22Rv1 (cell line): ENCODE measurements around the gene RASSF5.

Source experiments
- H3K27ac ChIP-seq: fragments of 450-650 bp; 2 replicates; pipeline ENCODE4 v1.5.1; 2017
- CTCF ChIP-seq: fragments of 450-650 bp; IDR thresholded peaks from 2 replicates; pipeline ENCODE4 v1.5.1; 2017; ENCODE audit warnings: mild to moderate bottlenecking
- ZFX ChIP-seq: fragments of 450-650 bp; IDR thresholded peaks from 2 replicates; pipeline ENCODE4 v1.6.1; 2017; ENCODE audit warnings: antibody characterized with exemption, borderline replicate concordance

The RASSF5 gene

GRCh38 chr1:206504363-206504713 lies 3.0 kb upstream of the RASSF5 start:
- TF ChIP-seq ZFX (no peak), CTCF (no peak)
- no peak overlapping the region for H3K27ac ChIP-seq

GRCh38 chr1:206505702-206506355 lies 1.5 kb upstream of the RASSF5 start:
- no peak overlapping the region for H3K27ac ChIP-seq
- TF ChIP-seq ZFX: no peak
- peak; percentile 50 for TF ChIP-seq CTCF

- no peak overlapping the region for H3K27ac ChIP-seq
- TF ChIP-seq CTCF: no peak
- no peak for TF ChIP-seq ZFX
Measured at GRCh38 chr1:206506405-206507283, 687 bp upstream of the RASSF5 start.

GRCh38 chr1:206508130-206508889 lies 979 bp downstream of the RASSF5 start:
- TF ChIP-seq ZFX: no peak
- TF ChIP-seq CTCF: no peak
- no peak overlapping the region for H3K27ac ChIP-seq

- TF ChIP-seq ZFX: no peak
- TF ChIP-seq CTCF: no peak
- H3K27ac ChIP-seq: no peak overlapping the region
Measured at GRCh38 chr1:206508956-206509355, 1.6 kb downstream of the RASSF5 start.

DNA sequence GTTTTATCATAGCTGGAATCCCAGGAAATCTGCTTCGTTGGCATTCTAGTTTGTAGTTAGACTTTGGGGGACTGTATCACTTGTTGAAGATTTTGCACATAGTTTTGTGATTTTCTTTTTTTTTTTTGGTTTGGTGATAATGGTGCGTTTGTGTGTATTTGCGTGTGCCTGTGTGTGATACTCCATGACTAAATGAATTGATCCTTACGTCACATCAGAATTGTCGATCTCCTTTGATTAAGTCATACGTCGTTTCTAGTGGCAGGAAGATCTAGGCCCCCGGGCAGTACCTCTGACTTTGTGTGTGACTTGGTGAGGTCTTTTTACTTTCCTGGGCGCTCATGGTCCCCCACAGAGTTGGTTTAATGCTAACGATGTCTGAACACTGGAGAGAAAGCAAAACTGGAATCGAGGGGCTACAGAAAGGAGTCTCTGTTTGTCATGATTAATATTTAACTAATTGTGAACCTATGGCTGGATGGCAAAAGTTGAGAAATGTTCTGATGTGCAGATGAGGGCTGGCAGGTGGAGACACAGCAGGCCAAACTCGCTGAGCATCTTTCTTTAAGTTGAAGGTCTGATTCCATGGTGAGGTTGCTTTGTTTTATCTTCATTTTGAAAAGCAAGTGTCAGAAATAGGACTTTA lies 2.4 kb downstream of the RASSF5 start:
- H3K27ac ChIP-seq: no peak overlapping the region
- TF ChIP-seq ZFX: no peak
- TF ChIP-seq CTCF: no peak
